Activated CD4-positive, alpha-beta T cell treated with anti-CD3 and anti-CD28 coated beads, Interleukin-2, amount 50 U/mL, for 24 hours (primary cell): Measurements from ENCODE around the gene NFIA.

Experiments
- DNase-seq, 2 donors: peaks; one replicate each; pipeline ENCODE4 v3.0.0-alpha.2; 2020; ENCODE audit warnings: low read depth in 1 of 2, low spot score in 1 of 2

Gene NFIA

DNA sequence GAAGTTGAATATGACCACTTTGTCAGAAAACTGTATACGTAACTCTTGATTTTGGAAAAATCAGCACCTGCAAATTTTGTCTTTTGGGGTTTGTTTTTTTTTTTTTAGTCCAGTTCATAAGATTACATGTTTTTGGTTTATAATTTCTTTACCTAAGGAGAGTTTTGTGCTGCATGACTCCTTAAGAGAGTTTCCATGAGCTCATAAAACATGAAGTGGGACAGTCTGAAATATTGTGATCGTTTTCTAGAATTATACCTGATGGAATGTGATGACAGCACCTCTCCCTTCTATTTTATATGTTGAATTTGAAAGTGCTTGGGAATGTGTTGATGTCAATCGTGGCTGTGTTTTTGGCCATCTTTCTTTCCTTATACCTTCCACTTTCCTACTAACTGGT, 158.5 kb downstream of the NFIA start:
- no peak for DNase-seq

DNA sequence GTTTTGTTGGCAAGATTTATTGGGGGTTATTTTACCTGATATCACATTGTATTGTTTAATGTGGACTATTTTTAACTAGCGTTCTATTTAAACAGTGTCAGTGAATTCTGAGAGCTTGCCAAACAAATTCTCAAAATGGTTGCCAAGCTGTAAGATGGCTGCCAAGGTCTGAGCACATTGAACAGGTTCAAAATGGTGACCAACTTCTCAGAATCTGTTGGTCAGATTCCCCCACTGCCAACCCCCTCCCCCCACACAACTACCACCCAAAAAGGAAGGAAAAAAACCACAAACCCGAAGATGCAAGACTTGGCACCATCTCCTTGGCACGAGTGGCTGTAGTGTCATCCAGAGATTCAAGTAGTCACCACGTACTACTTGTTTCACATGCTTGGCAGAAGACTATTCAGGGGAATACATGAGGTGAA, 159.1 kb downstream of the NFIA start:
- no peak for DNase-seq

DNA sequence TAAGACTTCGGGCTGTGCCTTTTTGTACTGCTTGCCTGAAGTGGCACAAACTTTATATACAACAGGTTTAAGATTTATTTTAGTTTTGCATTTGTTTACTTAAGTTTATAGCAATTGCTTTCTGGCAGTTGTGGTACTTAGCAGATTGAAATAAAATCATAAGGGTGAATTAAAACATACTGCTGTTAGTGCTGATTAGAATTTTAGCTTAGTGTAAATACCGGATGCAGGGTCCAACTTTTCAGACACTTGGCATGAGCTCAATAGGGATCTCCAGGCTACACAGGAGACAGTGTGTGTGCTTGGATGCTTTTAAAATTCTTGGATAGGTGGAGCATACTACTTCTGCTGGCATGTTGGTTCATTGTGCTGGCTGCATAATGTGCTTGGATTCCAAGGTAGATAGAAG, 159.6 kb downstream of the NFIA start:
- DNase-seq: no peak

DNA sequence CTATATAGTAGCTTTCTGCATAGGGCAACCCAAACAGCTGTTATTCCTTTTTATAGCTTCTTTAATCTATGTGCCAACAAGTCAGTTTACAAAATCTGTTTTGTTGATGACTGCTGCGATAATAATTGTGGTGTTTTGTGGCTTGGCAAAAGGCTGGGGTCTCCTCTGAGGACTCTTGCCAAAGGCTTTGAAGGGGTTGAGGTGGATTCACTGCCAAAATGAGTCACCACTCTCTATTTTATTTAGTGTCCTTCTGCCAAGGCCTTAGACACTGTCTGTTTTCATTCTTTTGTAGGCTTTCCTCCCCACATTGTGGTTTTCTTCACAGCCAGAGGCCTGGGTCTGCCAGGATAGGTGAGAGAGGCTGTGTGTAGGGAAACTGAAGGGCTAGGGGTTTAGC, 161.8 kb downstream of the NFIA start:
- DNase-seq: no peak

DNA sequence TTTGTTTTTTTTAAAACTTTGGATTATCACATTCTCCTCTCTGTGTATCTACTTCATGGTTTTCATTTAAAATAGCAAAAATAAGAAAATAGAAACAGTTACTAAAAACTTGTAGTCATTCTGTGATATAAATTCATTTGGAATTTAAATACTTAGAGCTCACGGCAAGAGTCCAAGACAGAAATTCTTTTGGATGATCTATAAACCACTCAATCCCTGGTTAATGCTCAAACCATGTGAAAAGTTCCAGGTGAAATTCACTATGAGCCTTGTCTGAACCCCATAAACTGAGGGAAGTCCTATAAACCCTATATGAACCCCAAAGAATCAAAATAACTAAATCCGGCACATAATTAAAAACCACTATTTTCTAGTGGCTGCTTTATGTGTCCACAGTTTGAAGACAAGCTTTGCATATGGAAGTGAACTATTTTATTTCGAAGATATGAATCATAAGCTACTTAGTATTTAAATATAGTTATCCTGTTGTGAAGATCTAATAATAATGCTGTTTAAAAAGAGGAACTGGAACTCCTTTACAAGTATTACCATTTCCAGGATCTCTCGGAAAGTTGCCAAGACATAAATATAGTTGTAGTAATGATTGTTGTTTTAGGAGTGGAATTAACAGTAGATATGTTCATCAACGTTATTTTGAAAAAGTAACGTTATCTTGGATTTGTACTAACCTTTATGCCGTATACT, 163.5 kb downstream of the NFIA start:
- no peak for DNase-seq

DNA sequence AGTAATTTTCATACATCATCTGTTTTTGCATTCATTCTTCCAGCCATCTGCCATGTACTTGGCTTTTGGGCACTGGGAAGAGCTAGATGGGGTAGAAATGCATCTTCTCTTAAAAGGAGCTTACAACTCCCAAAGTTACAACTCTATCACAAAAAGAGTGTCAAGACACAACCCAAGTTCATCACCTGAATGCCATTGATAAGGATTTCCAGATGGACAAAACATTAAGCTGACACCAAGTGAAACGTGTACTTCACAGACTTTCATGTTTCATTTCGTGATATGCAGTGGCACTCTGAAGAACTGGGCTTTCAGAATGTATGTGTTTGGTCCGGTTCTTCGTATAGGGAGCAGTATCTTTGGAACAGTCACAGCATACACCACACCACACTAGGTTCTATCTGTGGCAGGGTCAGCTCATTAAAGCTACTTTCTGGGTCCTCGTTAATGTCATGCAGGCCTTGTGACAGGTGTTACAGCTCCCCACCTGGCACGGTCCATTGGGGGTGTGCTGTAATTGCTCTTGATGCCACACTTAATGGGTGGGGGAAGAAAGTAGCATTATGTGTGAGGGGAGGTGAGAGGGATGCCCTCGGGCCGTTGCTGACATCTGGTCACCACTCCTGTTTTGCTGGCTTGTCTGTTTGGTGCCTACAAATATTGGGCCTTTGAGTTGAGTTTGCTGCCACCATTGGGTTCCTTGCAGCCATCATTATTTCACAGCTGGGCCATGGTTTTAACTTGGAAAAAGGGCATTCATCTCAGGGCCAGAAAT, 164.9 kb downstream of the NFIA start:
- no peak for DNase-seq

DNA sequence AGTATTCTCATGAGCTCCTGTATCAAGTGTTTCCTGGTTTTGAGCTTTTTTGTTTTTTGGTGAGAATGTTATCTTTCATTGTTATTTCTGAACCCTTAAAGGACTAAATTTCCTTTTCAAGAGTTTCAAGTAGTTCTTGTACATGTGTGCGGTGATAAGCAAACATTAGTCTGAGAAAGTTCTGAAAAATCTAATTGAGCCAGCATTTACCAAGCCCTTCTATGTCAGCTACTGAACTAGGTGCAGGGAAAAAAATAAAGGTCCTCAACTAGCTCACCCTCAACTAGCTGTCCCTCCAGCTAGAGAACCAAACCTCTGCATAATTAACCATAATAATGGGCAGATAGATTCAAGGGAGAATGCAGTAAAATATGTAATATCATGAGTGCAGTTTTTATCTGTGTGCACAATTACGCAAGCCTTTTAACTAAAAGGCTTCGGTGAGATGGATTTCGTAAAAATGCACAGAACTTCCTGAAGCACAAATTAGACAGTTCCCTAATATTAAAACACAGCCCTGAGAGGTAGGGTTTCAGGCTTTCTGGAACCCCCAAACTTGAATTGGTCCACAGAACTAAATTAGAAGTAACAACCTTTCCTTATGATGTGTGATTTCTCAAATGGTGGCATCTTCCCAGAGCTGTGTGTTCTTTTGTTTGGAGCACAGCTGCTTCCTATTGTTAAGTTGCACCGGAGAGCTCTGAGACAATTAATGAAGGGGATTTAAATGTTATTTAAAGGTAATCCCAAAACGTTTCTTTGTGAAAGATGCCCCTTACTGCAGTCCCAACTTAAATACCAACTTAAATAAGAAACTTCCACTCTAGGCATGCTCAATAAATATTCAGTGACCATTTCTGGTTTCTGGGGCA, 165.8 kb downstream of the NFIA start:
- no peak for DNase-seq

DNA sequence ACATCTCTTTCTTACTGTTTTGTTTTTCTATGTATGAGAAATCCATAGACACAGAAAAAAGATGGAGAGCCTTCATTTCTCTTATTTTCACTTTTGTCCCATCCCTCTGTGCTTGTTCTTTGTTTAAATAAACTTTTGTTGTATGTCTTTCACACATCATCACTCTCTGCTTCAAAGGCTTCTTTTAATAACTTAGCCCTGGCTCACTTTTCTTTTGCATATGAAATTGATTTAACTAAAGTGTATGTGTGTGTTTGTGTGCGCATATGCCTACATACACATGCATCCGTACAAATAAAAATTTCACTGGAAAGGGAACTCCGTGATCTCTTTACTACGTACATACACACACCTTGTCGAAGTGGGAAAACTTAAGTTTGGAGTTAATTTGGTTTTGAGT, 168.6 kb downstream of the NFIA start:
- no peak for DNase-seq

DNA sequence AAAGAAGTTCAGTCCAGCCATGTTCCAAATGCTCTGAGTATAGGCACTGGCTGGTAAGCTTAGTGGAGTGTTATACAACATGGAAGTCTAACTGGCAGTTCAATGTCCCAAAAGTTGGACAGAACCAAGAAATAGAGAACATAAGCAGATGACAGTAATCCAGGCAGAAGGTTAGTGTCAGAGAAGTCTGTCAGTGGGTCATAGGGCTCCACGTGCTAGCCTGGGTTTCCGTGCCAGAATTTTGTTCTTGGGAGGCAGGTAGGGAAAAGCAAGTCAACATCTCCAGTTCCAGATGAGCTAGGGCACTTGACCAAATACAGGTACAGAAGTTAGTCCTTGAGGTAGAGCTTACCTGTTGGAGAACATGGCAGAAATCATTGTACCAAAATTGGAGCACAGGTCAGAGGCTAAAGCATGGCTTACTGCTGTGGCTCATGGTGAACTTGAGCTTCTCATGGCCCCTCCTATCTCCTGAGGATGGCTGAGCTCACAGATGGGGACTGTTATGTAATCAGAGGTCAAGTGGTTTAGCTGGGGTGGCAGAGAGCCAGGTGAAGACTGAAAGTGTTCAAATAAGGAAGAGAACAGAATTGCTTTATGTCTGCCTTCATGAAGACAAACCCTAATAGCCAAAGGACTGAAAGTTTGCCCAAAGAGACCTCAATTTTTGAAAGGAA, 170.8 kb downstream of the NFIA start:
- DNase-seq: no peak

DNA sequence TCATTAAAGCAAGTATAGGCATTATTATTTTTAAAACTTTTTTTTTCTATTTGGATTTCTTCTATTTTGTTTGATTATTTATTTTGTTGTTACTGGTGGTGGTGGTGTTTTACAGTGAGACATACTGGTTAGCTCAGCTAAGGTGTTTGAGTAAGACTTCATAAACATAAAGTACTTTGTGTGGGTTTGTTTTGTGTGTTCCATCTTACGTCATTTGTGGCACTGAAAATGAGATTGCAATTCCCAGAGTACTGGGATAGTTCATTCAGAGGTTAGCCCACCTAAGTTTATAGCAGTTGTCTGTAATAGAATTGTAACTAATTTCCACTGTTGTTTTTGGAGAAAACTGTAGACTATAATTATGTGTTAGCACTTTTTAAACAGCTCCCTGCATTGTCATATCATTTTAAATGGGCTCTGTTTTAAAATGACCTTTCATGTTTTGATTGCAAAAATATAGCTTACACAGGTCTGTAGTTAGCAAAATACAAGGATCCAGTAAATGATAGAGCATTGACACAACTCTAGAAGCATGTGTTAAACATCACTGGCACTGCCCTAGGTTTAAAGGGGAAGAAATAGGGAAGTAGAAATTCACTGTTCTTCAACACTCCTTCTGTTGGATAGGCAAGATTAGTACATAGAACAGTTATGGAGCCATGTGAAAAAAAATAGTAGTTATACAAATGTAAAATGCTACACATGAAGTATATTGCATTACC, 171.7 kb downstream of the NFIA start:
- DNase-seq: no peak

DNA sequence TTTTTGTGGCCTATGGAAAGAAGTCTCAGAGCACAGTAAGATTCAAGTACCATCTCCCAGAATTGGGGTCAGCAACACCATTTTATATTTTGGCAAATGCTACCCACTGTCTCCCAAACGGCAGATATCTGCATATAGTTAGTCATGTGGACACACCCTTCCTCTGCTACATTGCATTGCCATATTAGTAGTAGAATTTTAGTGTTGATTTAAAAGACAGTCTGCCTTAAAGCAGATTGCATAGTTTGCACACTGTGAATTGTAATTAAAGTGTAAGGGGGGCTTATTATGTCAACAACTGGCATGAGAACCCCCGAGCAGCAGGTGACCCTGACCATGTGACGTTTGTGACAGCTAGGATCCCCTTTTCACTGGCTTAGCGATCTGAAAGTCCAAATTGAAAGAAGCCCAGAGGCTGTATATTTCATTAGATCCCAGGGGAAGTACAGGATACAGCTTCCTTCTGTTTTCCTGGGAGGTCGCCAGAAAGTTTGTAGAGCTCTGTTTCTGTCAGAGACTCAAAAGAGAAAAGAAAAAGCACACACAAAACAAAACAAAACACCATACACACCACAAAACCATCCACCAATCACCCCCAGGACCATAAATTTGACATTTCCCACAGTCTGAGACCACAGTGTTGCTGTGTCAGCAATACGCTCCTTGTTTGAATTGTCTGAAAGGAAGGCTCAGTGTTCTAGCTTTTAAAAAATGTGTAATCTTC, 172.4 kb downstream of the NFIA start:
- DNase-seq: no peak

DNA sequence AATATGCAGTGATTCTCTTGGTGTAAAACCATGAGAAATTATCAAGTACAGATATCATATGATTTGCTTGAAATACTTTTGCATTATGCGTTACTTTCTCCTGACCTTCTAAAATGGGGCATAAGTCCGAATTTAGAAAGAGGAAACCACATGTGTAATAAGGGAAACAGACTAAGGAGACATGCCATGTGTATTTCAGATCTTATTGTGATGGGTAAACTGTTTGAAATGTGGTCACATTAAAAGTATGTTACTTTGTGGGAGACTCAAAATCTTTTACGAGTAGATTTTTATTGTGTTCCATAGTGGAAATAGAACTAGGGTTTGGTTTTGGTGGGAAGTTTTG, 173.0 kb downstream of the NFIA start:
- no peak for DNase-seq

DNA sequence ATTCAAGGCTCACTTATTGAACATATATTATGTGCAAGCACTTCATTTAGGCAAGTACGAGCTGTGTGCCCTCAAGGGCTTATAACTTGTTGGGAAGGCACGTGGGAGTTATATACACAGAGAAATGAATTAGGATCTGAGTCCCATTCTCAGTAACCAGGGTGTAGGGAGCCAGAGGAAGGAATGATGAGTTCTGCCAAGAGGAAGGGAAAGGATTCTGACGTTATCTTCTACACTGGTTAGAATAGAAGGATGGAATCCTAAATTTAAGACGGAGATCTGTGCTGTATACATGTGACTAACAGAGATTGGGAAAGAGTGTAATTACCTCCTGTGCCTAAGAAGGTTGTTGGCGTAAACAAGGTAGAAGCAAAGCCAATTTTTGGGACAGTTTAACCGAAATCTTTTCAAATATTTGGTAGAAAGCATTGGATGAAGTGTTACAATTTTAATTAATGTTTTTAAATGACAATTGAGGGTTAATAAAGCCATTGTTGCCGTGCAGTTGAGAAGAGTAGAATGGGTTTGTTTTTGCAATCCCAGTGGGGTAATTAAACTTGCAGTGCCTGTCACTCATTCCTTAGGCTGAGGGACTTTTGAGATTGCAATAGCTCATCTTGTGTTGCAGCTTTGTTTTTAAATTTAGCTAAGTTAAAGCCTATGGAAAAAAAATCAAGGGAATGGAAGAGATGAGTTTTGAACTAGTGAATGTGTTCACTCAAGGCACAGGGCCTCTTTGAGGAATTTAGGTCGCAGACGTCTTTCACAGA, 177.2 kb downstream of the NFIA start:
- DNase-seq: no peak

DNA sequence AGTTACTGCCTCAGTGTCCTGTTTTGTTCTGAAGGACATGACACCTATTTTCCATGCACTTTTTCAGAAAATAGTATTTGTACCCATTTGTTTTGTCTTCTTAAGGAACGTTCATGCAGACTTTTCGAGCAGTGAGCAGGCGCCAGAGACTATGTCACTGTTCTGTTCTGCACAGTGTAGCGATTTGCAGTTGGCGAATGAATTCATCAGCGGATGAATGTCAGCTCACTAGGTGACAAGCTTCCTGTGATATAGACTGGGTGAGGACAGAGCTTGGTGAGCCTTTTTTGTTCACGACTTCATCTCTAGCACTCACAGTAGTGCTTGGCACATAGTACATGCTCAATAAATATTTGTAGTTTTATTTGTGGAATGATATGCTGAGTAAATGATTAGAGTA, 177.8 kb downstream of the NFIA start:
- DNase-seq: no peak

DNA sequence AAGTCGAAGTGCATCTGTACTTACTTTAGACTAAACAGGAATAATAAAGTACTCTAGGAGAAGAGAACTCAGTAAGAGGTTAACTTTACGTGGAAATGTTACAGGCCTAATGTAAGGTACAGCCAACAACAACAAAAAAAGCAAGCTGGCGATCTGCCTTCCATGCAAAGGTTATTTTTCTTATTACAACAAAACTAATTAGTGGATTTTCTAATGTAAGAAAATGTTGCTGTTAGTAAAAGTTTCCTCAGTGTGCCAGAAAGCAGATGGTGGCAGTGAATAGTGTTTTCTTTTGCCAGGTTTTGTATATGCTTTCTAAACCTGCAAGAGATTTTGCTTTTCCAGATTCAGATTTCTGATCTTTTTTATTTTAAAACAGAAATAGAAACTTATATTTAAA, 179.2 kb downstream of the NFIA start:
- no peak for DNase-seq

DNA sequence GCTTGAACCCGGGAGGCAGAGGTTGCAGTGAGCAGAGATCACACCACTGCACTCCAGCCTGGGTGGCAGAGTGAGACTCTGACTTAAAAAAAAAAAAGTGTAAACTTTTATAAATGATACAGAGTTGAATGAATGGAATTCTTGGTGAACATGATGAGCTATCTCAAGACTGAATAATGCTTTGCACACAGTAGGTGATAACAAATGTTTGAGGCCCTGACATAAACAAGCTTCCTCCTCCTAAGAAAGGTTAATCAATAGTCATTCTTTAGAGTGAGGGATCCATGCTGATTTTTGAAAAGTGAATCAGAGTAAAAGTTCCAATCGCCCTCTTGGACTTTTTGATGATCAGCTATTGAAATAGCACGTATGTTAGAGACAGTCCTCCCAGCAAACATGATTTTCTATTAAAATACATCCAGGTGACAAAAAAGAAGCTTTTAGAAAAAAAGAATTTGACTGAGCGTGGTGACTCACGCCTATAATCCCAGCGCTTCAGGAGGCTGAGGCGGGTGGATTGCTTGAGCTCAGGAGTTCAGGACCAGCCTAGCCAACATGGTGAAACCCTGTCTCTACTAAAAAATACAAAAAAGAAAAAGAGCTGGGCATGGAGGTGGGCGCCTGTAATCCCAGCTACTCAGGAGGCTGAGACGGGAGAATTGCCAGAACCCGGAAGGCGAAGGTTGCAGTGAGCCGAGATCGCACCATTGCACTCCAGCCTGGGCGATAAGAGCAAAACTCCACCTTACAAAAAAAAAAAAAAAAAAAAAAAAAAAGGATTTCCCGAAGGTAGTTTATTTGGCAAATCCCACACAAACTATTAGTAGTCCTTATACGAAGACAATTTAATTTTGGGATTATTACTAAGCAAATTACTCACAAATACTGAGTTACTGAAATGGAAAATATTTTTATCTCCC, 181.8 kb downstream of the NFIA start:
- no peak for DNase-seq

DNA sequence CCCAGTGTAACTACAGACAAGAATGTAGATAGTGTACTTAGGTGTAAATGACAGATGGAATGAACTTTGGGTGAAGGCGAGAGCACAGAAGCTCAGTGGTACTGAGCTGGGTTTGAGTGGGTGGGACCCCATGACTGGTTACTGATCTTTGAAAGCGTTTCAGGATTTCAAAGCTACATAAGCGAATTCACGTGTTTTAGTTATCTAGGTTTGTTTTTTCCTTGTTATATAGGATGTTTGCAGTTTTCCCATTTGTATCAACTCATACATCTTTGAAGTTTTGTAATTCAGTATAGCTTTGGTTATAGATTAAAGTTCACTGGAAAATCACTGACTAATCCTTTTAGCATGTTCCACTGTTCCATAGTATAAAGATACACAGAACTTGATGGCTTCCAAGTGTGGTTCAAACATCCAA, 182.5 kb downstream of the NFIA start:
- no peak for DNase-seq

DNA sequence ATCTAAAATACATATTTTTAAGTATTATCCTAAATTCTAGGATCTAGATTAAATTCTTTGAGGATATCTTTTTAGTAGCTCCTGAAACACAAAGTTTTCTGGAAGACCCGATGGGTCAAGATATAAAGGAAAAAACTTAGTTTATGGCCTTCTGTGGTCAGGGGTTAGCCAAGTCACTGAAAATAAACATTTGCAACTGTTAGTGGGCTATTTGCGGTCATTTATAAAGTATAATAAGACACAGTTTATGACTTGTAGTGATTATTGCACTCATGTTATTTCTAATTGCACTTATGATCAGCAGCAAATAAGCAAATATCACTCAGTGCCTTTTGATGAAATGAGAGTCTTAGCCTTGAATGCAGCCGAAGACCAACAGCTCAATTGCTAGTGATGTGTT, 183.3 kb downstream of the NFIA start:
- no peak for DNase-seq
